Stimulated activated CD8-positive, alpha-beta memory T cell treated with anti-CD3 and anti-CD28 coated beads, Interleukin-2, amount 100 ng/mL, for 1 hour (primary cell): ENCODE measurements around the gene ITGB1.

Experiments
- DNase-seq, 2 donors: peaks; one replicate each; pipeline ENCODE4 v3.0.0-alpha.2; 2020; ENCODE audit warnings: low read depth in 2 of 2

Gene ITGB1

DNA sequence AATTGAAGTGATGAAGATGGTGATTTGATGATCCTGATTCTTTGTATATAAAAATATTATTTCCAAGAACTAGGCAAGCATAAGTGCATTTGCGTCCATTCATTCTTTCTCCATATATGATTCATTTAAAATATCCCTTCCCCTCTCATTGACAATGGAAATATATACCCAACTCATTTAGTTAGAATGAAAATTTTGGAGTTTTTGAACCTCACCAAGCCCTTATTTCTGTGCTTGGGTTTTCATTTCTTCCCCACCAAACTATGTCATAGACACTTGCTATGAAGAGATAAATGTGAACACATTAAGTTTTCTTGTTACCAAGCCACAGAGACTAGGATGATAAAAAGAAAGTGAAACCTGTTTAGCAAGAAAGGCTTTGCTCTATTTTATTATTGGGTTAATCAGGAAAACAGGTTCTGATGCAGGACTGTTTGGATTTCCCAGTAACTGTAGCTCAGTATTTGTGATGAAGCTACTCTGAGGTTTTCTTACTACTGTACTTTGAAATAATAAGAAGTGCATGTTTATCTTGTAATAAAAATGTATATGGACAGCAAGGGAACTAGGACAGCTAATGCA, 68.3 kb downstream of the ITGB1 start:
- DNase-seq = no peak

DNA sequence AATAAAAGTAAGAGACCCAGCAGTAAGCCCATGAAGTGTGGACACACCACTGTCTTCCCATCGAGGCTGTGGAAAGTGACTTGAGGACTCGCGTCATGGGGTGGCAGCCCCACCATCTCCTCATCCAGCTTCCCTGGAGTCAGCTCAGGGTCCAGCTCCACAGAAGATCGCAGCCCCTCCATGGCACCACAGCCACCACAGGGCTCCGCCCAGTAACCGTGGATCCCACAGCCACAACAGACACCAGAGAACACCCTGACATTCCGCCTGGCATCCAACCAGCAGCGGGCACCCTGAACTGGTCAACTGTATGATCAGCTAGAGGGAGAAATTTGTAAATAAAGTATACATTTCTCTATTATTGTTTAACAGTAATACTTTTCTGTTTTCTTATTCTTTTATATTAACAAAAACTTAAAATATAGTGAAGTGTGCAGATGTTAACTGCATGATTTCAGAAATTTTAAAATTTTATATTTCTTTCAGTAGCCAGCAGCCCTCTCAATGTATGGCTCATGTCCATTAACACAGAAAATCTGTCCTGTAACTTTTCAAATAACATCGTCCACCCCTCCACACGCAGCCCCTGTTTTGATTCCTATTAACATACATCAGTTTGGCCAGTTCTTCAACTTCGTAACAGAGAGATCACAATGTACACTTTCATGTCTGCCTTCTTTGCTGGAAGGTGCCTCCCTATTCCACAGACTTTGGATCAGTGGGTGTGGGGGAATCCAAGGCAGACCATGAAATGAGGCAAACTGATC, 69.7 kb downstream of the ITGB1 start:
- DNase-seq = no peak

- no peak for DNase-seq
Observed at GRCh38 chr10:32887481-32887880, 70.5 kb downstream of the ITGB1 start.

DNA sequence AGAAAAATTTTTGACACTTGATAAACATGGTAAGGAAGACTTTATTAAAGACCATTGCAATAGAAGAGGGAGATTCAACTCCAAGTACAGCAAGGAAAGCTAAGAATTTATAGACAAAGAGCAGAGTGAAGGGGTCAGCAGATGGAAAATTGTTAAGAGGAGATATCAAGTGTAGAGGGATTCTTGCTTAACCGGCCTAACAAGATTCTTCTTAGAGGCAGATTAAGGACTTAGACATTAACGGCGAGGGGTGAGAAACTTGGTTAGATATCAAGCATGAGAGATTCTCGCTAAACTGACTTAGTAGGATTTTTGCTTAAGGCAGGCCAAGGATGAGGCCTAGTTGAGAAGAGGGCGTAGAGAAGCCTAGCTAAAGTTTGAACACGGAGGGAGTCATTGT, 76.0 kb downstream of the ITGB1 start:
- no peak for DNase-seq

GRCh38 chr10:32878646-32879045, 79.4 kb downstream of the ITGB1 start:
- no peak for DNase-seq

DNA sequence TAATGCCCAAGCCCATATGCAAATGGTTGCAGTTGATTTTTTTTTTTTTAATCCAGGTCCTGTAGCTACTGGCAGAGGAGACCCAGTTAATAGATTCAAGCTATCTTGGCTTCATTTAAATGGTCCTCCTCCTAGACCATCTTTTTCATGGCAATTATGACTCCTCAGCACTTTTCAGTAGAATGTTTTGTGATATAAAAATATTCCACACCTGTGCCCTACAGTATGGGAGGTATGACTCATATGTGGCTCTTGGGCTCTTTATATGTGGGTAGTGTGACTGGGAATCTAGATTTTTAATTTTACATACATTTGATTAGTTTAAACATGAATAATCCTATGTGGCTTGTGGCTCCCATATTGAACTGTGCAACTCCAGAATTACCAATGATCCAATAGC, 80.1 kb downstream of the ITGB1 start:
- no peak for DNase-seq

DNA sequence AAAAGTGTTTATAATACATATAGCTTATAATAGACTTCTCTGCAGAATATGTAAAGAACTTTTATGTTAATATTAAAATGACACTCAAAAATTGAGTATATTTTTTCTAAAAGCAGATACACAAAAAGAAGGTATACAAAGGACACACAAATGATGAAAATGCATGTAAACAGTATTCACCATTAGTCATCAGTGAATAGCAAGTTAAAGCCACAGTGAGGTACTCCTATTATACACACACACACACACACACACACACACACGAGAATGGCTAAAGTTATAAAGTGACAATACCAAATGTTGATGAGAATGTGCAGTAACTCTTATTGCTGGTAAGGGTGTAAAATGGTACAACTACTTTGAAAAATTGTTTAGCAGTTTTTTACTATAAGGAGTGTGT, 92.9 kb downstream of the ITGB1 start:
- DNase-seq = no peak

- DNase-seq = no peak
Observed at GRCh38 chr10:32854435-32854834, 103.6 kb downstream of the ITGB1 start.

DNA sequence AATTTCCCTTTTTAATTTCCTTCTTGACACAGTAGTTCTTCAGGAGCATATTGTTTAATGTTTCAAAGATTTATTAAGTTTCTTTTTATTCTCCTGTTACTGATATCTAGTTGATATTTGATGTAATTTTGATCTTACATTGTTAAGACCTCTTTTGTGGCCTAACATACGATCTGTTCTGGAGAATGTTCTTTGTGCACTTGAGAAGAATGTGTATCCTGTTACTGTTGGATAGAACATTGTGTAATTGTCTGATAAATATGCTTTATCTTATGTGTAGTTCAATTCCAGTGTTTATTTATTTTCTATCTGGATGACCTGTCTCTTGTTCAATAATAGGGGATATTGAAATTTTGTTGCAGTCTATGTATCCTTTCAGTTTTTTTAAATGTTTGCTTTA, 106.7 kb downstream of the ITGB1 start:
- no peak for DNase-seq
